ENCODE results near the gene S100PBP.

- TF ChIP-seq, protein P1, sequence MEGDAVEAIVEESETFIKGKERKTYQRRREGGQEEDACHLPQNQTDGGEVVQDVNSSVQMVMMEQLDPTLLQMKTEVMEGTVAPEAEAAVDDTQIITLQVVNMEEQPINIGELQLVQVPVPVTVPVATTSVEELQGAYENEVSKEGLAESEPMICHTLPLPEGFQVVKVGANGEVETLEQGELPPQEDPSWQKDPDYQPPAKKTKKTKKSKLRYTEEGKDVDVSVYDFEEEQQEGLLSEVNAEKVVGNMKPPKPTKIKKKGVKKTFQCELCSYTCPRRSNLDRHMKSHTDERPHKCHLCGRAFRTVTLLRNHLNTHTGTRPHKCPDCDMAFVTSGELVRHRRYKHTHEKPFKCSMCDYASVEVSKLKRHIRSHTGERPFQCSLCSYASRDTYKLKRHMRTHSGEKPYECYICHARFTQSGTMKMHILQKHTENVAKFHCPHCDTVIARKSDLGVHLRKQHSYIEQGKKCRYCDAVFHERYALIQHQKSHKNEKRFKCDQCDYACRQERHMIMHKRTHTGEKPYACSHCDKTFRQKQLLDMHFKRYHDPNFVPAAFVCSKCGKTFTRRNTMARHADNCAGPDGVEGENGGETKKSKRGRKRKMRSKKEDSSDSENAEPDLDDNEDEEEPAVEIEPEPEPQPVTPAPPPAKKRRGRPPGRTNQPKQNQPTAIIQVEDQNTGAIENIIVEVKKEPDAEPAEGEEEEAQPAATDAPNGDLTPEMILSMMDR (IDR thresholded peaks at IDR 0.05), result peak in 4 of 7 experiments; percentile 11 to 41 (median 20)
- TF ChIP-seq POLR2AphosphoS5 (IDR thresholded peaks at IDR 0.05) (no peak), POLR2A (IDR thresholded peaks at IDR 0.05) (no peak)
Observed at GRCh38 chr1:32886004-32886827, 68.8 kb downstream of the S100PBP start, which contains the start of gene HPCA.

All from stomach (tissue), 4 donors.